ENCODE results near the gene CDC42SE2. TPM values are rescaled to one million over a fixed set of nuclear protein-coding genes. Genes with fewer than 3 reads are reported as not detected.
A peak's percentile ranks its signal among the peaks of the same experiment; 100 is the strongest.
"Not testable (repeated sequence)": the region's sequence is repeated elsewhere in the genome, so short reads cannot be mapped to it uniquely, and the experiment has no call there.

CDC42SE2 gene
- total RNA-seq, 1 donor from 2014 or later, result 41.2 TPM

DNA sequence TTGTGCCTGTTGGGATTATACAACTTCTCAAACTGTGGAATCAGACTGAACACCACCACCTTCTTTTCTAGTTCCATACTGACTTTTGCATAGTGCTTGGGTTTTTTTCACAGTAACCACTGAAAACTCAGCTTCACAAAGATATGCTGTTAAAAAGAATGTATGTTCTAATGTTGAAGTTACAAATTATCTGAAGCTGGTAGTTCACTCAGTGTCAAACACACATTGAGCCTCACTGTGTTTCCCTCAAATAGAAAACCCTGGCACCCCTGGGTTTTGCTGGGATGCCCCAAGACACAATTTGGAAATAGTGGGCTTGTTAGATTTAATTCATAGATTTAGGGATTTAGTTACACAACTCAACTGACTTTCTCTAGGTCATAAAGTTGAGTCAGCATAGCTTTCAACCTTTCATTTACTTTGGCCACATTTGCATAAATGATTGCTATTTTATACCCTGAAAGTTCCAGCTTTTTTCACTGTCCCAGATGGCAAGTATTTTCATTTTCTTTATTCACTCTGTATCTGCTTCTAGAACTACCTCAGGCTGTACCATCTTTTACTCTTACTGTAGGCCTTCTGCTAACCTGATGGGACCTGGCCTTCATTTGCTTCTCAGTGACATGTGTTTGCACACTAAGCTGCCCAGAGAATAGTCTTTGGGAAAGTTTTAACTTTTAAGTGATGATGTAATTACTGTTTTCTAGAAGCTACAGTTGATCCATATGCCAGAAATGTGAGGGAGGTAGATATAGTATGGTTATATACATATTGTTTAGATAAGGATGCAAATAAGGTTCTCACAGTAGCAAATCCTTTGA is 115.1 kb downstream of the CDC42SE2 start:
- DNase-seq (ENCODE audit: low read depth), result no peak
- no peak overlapping the region for H3K4me3 ChIP-seq (ENCODE audit: low read depth, low read length)
- H3K27me3 ChIP-seq (ENCODE audit: control insufficient read depth, insufficient read depth, low read length), result no peaks in the 10 kb centered on the region
- H3K36me3 ChIP-seq (ENCODE audit: control insufficient read depth, insufficient read depth, low read length), result no peaks in the 10 kb centered on the region
- TF ChIP-seq, protein P1, sequence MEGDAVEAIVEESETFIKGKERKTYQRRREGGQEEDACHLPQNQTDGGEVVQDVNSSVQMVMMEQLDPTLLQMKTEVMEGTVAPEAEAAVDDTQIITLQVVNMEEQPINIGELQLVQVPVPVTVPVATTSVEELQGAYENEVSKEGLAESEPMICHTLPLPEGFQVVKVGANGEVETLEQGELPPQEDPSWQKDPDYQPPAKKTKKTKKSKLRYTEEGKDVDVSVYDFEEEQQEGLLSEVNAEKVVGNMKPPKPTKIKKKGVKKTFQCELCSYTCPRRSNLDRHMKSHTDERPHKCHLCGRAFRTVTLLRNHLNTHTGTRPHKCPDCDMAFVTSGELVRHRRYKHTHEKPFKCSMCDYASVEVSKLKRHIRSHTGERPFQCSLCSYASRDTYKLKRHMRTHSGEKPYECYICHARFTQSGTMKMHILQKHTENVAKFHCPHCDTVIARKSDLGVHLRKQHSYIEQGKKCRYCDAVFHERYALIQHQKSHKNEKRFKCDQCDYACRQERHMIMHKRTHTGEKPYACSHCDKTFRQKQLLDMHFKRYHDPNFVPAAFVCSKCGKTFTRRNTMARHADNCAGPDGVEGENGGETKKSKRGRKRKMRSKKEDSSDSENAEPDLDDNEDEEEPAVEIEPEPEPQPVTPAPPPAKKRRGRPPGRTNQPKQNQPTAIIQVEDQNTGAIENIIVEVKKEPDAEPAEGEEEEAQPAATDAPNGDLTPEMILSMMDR (IDR thresholded peaks at IDR 0.05; ENCODE audit: insufficient read depth, low read length, poor library complexity, severe bottlenecking), result no peak

DNA sequence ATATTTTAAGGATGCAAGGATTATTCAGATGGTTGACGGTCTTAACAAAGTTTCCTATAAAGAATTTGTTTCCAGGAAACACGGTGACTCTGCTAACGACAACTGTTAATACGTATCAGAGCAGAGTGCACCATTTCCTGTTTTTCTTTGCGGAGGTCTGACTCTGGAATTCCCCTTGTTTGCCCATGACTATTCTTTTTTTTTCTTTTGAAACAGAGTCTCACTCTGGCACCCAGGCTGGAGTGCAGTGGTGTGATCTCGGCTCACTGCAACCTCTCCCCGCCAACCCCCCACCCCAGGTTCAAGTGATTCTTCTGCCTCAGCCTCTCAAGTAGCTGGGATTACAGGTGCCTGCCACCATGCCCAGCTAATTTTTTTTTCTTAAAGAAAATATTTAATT is 115.9 kb downstream of the CDC42SE2 start:
- no peak overlapping the region for H3K4me3 ChIP-seq (ENCODE audit: low read depth, low read length)
- no peaks in the 10 kb centered on the region for H3K36me3 ChIP-seq (ENCODE audit: control insufficient read depth, insufficient read depth, low read length)
- H3K27me3 ChIP-seq (ENCODE audit: control insufficient read depth, insufficient read depth, low read length), result no peaks in the 10 kb centered on the region
- peak; percentile 66 for DNase-seq (ENCODE audit: low read depth)
- TF ChIP-seq, protein P1 (IDR thresholded peaks at IDR 0.05; ENCODE audit: insufficient read depth, low read length, poor library complexity, severe bottlenecking), result no peak

DNA sequence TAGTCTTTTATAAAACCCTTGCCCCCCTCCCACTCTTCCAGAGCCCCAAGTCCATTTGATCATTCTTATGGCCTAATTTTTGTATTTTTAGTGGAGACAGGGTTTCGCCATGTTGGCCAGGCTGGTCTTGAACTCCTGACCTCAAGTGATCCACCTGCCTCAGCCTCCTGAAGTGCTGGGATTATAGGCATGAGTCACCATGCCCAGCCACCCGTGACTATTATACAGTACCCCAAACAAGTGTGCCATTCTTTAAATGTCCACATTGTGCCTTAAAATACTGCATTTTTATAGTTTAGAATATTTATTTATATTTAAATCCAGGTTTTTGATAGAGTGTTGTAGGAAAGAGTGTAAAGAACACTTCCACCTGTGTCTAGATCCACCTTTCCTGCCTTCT is 116.4 kb downstream of the CDC42SE2 start:
- H3K4me3 ChIP-seq (ENCODE audit: low read depth, low read length); DNase-seq (ENCODE audit: low read depth); H3K36me3 ChIP-seq (ENCODE audit: control insufficient read depth, insufficient read depth, low read length); H3K27me3 ChIP-seq (ENCODE audit: control insufficient read depth, insufficient read depth, low read length): not testable (repeated sequence)

DNA sequence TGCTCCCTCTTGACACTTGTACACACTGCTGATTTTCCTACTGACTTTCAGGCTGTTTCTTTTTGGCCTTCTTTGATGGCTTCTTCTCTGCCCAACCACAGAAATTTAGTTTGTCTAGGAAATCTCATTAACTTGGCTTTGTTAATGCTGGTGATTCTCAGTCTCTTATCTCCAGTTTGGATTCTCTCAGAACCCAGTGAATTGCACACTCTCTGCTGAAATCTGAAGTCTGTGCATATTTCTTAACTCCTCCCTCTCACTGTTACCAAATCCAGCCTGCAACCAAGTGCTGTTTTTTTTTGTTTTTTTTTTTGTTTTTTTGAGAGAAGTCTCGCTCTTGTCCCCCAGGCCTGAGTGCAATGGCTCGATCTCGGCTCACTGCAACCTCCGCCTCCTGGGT is 117.2 kb downstream of the CDC42SE2 start:
- Histone ChIP-seq H3K27me3 (ENCODE audit: control insufficient read depth, insufficient read depth, low read length) (no peaks in the 10 kb centered on the region), H3K4me3 (ENCODE audit: low read depth, low read length) (no peak overlapping the region), H3K36me3 (ENCODE audit: control insufficient read depth, insufficient read depth, low read length) (no peaks in the 10 kb centered on the region)
- no peak for DNase-seq (ENCODE audit: low read depth)
- TF ChIP-seq, protein P1 (IDR thresholded peaks at IDR 0.05; ENCODE audit: insufficient read depth, low read length, poor library complexity, severe bottlenecking), result no peak

DNA sequence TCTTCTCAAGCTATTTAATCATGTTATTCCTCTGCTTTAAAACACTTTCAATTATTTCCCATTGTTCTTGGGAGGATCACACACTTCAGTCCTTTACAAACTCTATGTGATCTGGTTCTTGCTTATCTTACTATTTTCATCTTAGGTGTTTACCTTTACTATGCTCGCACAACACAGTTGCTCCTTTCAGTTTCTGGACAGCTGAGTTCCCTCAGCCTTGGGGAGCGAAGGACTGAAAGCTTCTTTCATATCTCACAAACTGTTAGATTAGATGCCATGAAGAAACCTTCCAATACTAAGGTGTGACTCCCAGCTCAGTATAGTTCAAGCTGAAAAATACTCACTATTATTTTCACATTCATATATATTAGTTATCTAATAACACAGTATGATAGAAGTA is 117.9 kb downstream of the CDC42SE2 start:
- H3K36me3 ChIP-seq (ENCODE audit: control insufficient read depth, insufficient read depth, low read length), result no peaks in the 10 kb centered on the region
- DNase-seq (ENCODE audit: low read depth), result no peak
- TF ChIP-seq, protein P1 (IDR thresholded peaks at IDR 0.05; ENCODE audit: insufficient read depth, low read length, poor library complexity, severe bottlenecking), result no peak
- H3K27me3 ChIP-seq (ENCODE audit: control insufficient read depth, insufficient read depth, low read length), result no peaks in the 10 kb centered on the region
- H3K4me3 ChIP-seq (ENCODE audit: low read depth, low read length), result no peak overlapping the region

DNA sequence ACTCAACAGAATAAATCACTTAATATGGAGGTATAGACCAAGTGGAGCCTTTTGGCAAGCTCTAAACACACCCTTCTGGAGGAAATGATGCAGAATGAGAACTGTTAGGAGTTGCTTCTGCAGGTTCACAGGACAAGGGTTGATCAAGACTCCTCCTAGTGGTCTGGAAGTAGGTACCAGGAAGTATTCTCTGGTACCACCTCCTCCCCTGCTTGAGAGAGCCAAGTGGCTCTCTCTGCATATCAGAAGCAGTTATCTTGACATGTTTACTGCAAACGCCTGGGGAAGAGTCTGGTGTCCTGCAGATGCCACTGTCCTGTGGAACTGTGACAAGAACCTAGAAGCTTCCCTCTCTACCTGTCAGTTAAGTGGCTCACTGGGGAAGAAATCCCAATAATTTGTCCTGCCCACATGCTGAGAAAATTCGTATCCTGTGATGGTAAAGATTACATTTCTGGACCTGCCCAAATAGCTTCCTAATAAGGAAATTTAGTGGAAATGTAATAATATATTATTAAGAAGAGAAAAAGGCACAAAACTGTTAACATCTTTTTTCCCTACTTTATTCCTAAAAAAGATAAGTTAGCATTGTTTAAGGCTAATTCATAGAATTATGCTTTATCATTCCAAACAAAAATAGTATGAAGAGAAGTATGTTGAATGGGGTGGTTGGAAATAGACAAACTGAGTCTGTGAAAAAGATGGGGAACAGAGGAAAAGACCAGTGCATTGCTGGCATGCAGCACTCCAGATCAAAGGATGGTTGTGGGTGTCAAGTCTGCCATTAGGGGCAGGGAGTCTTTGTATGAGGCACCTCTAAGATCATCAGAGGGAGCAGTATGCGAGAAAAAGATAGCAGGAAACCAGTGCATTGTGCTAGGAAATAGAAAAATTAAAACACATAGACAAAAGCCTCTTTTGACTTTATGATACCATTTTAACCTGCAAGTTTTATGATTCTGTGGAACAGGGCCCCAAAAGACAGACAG is 118.8 kb downstream of the CDC42SE2 start:
- H3K36me3 ChIP-seq (ENCODE audit: control insufficient read depth, insufficient read depth, low read length), result no peaks in the 10 kb centered on the region
- DNase-seq (ENCODE audit: low read depth), result no peak
- no peaks in the 10 kb centered on the region for H3K27me3 ChIP-seq (ENCODE audit: control insufficient read depth, insufficient read depth, low read length)
- H3K4me3 ChIP-seq (ENCODE audit: low read depth, low read length), result no peak overlapping the region
- TF ChIP-seq, protein P1 (IDR thresholded peaks at IDR 0.05; ENCODE audit: insufficient read depth, low read length, poor library complexity, severe bottlenecking), result peak; percentile 57

Measured in kidney epithelial cell (primary cell).